Psoas muscle (tissue), 8 donors: ENCODE results near the gene GABPB2. TPM values are rescaled to one million over a fixed set of nuclear protein-coding genes. Genes with fewer than 3 reads are reported as not detected.
"Not testable (repeated sequence)": the region's sequence is repeated elsewhere in the genome, so short reads cannot be mapped to it uniquely, and the experiment has no call there.

Source experiments
- ATAC-seq, 4 donors: fragments of 200-7000 bp; cut with Tn5 transposase; one replicate each; pipeline ENCODE4 v1.9.1; 2020; ENCODE audit warnings: moderate library complexity in 3 of 4, mild to moderate bottlenecking in 2 of 4
- DNase-seq, 2 donors: peaks; one replicate each; pipeline ENCODE4 v3.0.0-alpha.2; 2020
- H3K27ac ChIP-seq: fragments of 200-600 bp; one replicate; pipeline ENCODE4 v1.8.0; 2022
- H3K27me3 ChIP-seq, 3 donors: fragments of 200-600 bp in 1 of 3; one replicate each; pipeline versions ENCODE4 v1.6.1 to v1.8.0; 2013 to 2022; ENCODE audit warnings: low read length in 2 of 3, mild to moderate bottlenecking in 2 of 3, moderate library complexity in 1 of 3; ENCODE audit not compliant: insufficient read depth in 3 of 3
- H3K36me3 ChIP-seq, 2 donors: fragments of 200-600 bp in 1 of 2; one replicate each; pipeline versions ENCODE4 v1.6.1 to v1.8.0; 2013 to 2022; ENCODE audit warnings: low read depth in 1 of 2, mild to moderate bottlenecking in 1 of 2, moderate library complexity in 1 of 2; ENCODE audit not compliant: insufficient read depth in 1 of 2
- H3K4me1 ChIP-seq: fragments of 200-600 bp; one replicate; pipeline ENCODE4 v1.8.0; 2022
- H3K4me3 ChIP-seq: fragments of 200-600 bp; one replicate; pipeline ENCODE4 v1.8.0; 2022; ENCODE audit warnings: mild to moderate bottlenecking
- H3K9me3 ChIP-seq: fragments of 200-600 bp; one replicate; pipeline ENCODE4 v1.8.0; 2022
- WGBS, 3 donors: extraction: QIAGEN DNeasy Blood & Tissue Kit; methylation state at CpG; one replicate each; pipeline versions ENCODE4 v1.1.6 to v1.1.7; 2013; 5-methylcytosine and 5-hydroxymethylcytosine counted together
- intact Hi-C, 2 donors: fragments of 100-400 bp; cut with DNase I; formaldehyde crosslinking; loops; one replicate each; pipeline versions ENCODE4 v1.11.0 to v1.14.2; 2022
- polyA plus RNA-seq, 3 donors: library from polyadenylated mRNA; stranded (reverse); fragments of 200-250 nt; gene quantifications; one replicate each; pipeline ENCODE4 v1.2.3, GENCODE V29; 2013
- total RNA-seq, 4 donors: library from RNA; stranded (reverse); fragmentation: NEBNext Ultra II Directional in 2 of 4; extraction: Animal tissue kit (Norgen Biotek cat#: 25700) in 2 of 4; gene quantifications; one replicate each; pipeline versions ENCODE4 v1.2.1 to v1.2.4, GENCODE V29; 2021 to 2023
- TF ChIP-seq, protein P1 (sequence below): fragments of 200-600 bp; IDR thresholded peaks from one replicate; pipeline ENCODE4 v1.8.0; 2022; ENCODE audit warnings: antibody characterized with exemption
- donor health status: healthy with polysubstance abuse.
- donor health status: DM: no; HTN: no; CAD: no; lungs with moderate emphysema.
- donor health status: Bipolar disorder and iron deficiency.
- donor health status: healthy.
- donor health status: DM: yes; HTN: yes; CAD: no.
- donor health status: DM: no; HTN: no; CAD: no.
- donor health status: DM: no; HTN: no; CAD: no.
- donor health status: DM: yes; HTN: yes; CAD: no.

Gene GABPB2
- total and polyA plus RNA-seq, 7 donors, result 2.6 to 15.9 (median 8.2) TPM

DNA sequence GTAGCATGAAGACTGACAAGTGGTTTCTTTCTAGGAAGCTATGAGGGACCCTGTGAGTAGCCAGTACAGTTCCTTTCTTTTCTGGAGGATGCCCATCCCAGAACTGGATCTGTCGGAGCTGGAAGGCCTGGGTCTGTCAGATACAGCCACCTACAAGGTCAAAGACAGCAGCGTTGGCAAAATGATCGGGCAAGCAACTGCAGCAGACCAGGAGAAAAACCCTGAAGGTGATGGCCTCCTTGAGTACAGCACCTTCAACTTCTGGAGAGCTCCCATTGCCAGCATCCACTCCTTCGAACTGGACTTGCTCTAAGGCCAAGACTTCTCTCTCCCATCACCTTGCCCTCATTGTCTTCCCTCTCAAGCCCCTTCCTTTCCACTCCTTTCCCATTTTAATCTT, 3.4 kb upstream of the GABPB2 start:
- no peak overlapping the region for H3K4me3 ChIP-seq
- peak overlapping the region; percentile 50 for H3K27ac ChIP-seq
- ATAC-seq, result no peak
- 76 to 88% (median 77%) methylated on average over 4 of the region's 4 CpGs for WGBS, 3 donors
- no peak for DNase-seq
- H3K4me1 ChIP-seq, result peaks cover 21% of the 10 kb centered on the region
- H3K9me3 ChIP-seq, result no peaks in the 10 kb centered on the region
- intact Hi-C loops, result no loop called here
- no peaks in the 10 kb centered on the region for H3K36me3 ChIP-seq
- H3K27me3 ChIP-seq, result no peaks in the 10 kb centered on the region
- TF ChIP-seq, protein P1, sequence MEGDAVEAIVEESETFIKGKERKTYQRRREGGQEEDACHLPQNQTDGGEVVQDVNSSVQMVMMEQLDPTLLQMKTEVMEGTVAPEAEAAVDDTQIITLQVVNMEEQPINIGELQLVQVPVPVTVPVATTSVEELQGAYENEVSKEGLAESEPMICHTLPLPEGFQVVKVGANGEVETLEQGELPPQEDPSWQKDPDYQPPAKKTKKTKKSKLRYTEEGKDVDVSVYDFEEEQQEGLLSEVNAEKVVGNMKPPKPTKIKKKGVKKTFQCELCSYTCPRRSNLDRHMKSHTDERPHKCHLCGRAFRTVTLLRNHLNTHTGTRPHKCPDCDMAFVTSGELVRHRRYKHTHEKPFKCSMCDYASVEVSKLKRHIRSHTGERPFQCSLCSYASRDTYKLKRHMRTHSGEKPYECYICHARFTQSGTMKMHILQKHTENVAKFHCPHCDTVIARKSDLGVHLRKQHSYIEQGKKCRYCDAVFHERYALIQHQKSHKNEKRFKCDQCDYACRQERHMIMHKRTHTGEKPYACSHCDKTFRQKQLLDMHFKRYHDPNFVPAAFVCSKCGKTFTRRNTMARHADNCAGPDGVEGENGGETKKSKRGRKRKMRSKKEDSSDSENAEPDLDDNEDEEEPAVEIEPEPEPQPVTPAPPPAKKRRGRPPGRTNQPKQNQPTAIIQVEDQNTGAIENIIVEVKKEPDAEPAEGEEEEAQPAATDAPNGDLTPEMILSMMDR, result no peak

DNA sequence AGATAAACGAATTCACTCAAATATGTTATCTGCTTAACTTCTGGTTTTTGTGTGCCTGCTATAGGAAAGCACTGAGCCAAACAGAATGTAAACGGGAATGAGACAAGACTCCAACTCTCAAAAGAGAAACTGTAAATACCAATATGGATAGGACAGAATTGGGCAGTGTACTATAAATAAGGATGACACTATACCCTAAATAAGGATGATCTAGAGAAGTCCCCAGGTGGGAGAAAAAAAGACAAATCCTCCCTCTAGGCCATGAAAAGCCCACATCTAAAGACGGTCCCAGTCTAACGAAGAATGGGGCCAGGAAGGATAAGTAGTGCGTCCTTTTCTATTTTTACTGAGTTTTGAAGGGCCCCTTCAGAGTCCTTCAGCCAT, 1.5 kb upstream of the GABPB2 start:
- intact Hi-C loops, result no loop called here
- H3K4me3 ChIP-seq, result no peak overlapping the region
- H3K27me3 ChIP-seq, result no peaks in the 10 kb centered on the region
- ATAC-seq (peak in 1 of 4 donors; percentile 53), DNase-seq (no peak)
- H3K36me3 ChIP-seq, result peaks cover 0 to 10% of the 10 kb centered on the region in 2 donors
- TF ChIP-seq, protein P1, result no peak
- H3K4me1 ChIP-seq, result peaks cover 18% of the 10 kb centered on the region
- H3K27ac ChIP-seq, result peak overlapping the region; percentile 99
- no peaks in the 10 kb centered on the region for H3K9me3 ChIP-seq
- WGBS, 3 donors, result 64 to 82% (median 66%) methylated on average over 5 of the region's 5 CpGs

- H3K9me3 ChIP-seq, result no peaks in the 10 kb centered on the region
- H3K36me3 ChIP-seq, result peaks cover 0 to 25% of the 10 kb centered on the region in 2 donors
- WGBS, 3 donors, result 80 to 86% (median 82%) methylated on average over 13 of the region's 13 CpGs
- H3K4me3 ChIP-seq, result peak overlapping the region; percentile 75
- H3K4me1 ChIP-seq, result peaks cover 18% of the 10 kb centered on the region
- no peaks in the 10 kb centered on the region for H3K27me3 ChIP-seq
- intact Hi-C loops, result loop anchor here in 1 of 2 donors (5.0 kb wide), 1 partner anchor 55 kb away; no protein-coding TSS in a partner anchor
- TF ChIP-seq, protein P1, result no peak
- ATAC-seq (no peak), DNase-seq (no peak)
- H3K27ac ChIP-seq, result peak overlapping the region; percentile 99
These were observed 1.7 kb downstream of the GABPB2 start for GRCh38 chr1:151072224-151072623.

- intact Hi-C loops, result no loop called here
These were observed 15.5 kb downstream of the GABPB2 start for GRCh38 chr1:151085953-151086559.

DNA sequence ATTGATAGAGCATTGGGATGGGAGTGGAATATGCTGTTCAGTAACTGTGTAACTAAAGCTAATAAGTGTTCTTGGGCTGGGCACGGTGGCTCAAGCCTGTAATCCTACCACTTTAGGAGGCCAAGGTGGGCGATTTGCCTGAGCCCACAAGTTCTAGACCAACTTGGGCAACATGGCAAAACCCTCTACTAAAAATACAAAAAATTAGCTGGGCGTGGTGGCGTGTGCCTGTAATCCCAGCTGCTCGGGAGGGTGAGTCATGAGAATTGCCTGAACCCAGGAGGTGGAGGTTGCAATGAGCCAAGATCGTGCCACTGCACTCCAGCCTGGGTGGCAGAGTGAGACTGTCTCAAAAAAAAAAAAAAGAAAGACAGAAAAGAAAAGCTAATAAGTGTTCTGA, 26.9 kb downstream of the GABPB2 start:
- not testable (repeated sequence) for H3K4me3 ChIP-seq, H3K9me3 ChIP-seq, H3K27me3 ChIP-seq, H3K4me1 ChIP-seq, H3K27ac ChIP-seq
- H3K36me3 ChIP-seq, result peaks cover 0 to 26% of the 10 kb centered on the region in 2 donors
- DNase-seq (peak in 1 of 2 donors; percentile 26), ATAC-seq (peak in 2 of 4 donors; percentile 19 to 29)
- WGBS, 3 donors, result 51 to 84% (median 65%) methylated on average over 6 of the region's 6 CpGs
- intact Hi-C loops, result loop anchor here (10.0 kb wide), 1 partner anchor 147 kb away; no protein-coding TSS in a partner anchor

More at GRCh38 chr1:151085953-151086559, 15.5 kb downstream of the GABPB2 start:
- DNase-seq (peak in 1 of 2 donors; percentile 15), ATAC-seq (no peak)
- Histone ChIP-seq H3K27ac (no peak overlapping the region), H3K9me3 (no peaks in the 10 kb centered on the region), H3K27me3 (no peaks in the 10 kb centered on the region), H3K4me3 (no peak overlapping the region), H3K36me3 (peaks cover 0 to 20% of the 10 kb centered on the region in 2 donors), H3K4me1 (no peaks in the 10 kb centered on the region)
- TF ChIP-seq, protein P1, result no peak
- WGBS, 3 donors, result 75 to 81% (median 79%) methylated on average over 4 of the region's 4 CpGs
